GM12865 (cell line): ENCODE results near the gene VAT1.

Source experiments
- DNase-seq: peaks from one replicate; pipeline ENCODE4 v3.0.0; 2010; ENCODE audit warnings: low read depth
- H3K4me3 ChIP-seq: 2 replicates; pipeline ENCODE4 v1.5.1; 2011; ENCODE audit warnings: mild to moderate bottlenecking, low read depth, low read length, control low read depth
- CTCF ChIP-seq: IDR thresholded peaks from 2 replicates; pipeline ENCODE4 v1.5.1; 2011; ENCODE audit warnings: low read length, control low read depth, low read depth, inconsistent platforms; ENCODE audit not compliant: insufficient read depth; ENCODE audit errors: missing control alignments

Gene VAT1

GRCh38 chr17:43020789-43021740 lies 1.1 kb downstream of the VAT1 start:
- no peak for DNase-seq
- peak overlapping the region; percentile 68 for H3K4me3 ChIP-seq
- no peak for TF ChIP-seq CTCF

DNA sequence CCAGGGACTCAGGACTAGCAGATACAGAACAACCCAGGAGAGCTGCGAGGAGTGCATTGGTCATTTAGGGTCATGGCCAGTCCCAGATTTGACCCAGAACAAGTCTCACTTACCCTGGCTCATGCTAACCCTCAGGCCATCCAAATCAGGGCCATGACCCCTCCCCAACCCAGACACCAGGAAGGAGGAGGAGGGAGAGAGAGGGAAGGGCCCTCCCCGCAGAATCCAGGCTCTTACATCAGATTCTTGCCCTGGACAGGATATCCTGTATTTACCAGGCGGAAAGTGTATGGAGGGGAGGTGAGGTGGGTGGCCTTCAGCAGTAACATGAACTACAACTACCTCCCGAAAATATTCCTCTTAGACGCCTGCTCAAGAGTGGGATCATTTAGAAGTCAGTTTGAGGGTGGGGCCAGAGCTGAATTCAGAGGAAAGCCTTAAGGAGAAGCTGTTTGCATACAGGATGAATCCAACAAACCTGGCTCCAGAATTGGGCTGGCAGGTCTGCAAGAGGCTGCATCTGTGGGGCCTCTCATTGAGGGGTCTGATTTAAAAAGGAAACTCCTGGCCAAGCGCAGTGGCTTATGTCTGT lies 2.1 kb downstream of the VAT1 start:
- TF ChIP-seq CTCF, result no peak
- no peak overlapping the region for H3K4me3 ChIP-seq
- no peak for DNase-seq

DNA sequence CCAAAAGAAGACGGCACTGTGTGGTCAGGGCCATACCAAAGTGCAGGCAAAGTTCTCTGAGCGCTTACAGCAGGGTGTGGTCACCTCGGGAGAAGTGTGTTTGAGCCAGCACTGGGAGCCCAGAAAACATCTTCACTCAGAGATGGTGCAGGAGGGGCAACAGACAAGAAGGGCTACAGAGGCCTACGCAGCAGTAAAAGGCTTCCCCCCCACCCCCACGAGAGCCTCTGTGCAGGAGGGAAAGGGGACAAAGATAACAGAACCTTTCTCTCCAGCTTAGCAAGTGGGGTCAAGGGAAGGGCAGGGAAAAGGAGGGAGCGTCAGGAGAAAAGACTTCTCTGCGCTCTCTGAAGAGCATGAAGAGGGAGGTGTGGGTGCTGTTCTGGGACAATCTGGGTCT lies 2.8 kb downstream of the VAT1 start:
- H3K4me3 ChIP-seq, result no peak overlapping the region
- TF ChIP-seq CTCF, result no peak
- DNase-seq, result no peak

GRCh38 chr17:43018932-43019331 lies 3.3 kb downstream of the VAT1 start:
- DNase-seq, result no peak
- H3K4me3 ChIP-seq, result no peak overlapping the region
- TF ChIP-seq CTCF, result no peak

DNA sequence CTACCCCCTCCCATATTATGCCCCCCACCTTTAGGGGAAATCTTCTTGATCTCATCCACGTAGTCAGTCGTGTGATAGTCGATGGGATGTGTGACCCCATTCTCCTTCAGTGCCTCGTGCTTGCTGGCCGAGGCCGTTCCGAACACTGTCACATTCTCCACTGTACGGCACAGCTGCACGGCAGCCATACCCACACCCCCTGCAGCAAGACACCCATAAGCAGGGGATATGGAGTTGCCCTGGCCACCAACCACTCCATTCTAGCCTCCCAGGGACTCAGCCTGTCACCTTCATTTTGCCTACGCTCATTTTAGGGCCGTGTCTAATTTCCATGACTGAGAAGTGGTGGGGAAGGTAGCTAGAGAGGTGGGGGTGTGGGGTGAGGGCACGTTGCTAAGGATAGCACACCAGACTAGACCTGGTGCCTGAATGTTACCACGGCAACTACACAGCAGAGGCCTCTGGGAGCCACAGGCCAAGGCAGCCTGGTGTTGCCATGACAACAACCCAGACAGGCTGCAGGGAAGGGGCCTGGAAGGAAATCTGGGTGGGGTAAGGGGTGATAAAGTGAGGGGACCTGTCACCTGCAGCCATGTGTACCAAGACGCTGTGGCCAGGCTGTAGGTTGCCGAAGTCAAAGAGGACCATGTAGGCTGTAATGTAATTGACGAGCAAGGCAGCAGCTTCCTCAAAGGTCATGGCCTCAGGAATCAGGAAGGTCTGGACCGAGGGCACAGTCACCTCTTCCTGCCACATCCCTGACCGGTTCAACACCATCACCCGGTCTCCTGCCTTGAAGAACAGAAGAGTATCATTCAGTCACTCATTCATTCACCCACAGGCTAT lies 4.0 kb downstream of the VAT1 start:
- H3K4me3 ChIP-seq, result no peak overlapping the region
- DNase-seq, result peak; percentile 56
- no peak for TF ChIP-seq CTCF

- DNase-seq, result no peak
- no peak for TF ChIP-seq CTCF
- H3K4me3 ChIP-seq, result no peak overlapping the region
Observed at GRCh38 chr17:43016216-43016615, 6.0 kb downstream of the VAT1 start.
